Liver (tissue), 9 donors: ENCODE measurements around the gene SCN8A. TPM values are rescaled to one million over a fixed set of nuclear protein-coding genes. Genes with fewer than 3 reads are reported as not detected.

Source experiments
- DNase-seq: peaks from one replicate; pipeline ENCODE4 v3.0.0-alpha.2; 2017; ENCODE audit warnings: low spot score
- H3K27ac ChIP-seq, 2 donors: one replicate each; pipeline ENCODE4 v1.7.0; 2013; ENCODE audit warnings: inconsistent platforms in 2 of 2, low read length in 2 of 2, control low read depth in 1 of 2, low read depth in 1 of 2, mild to moderate bottlenecking in 1 of 2
- H3K27me3 ChIP-seq, 4 donors: one replicate each; pipeline versions ENCODE4 v1.6.1 to v1.7.0; 2013; ENCODE audit warnings: low read length in 3 of 4, inconsistent platforms in 1 of 4, mild to moderate bottlenecking in 1 of 4, moderate library complexity in 1 of 4; ENCODE audit not compliant: control insufficient read depth in 4 of 4, insufficient read depth in 4 of 4
- H3K36me3 ChIP-seq, 4 donors: one replicate each; pipeline versions ENCODE4 v1.6.1 to v1.7.0; 2013; ENCODE audit warnings: low read length in 3 of 4, mild to moderate bottlenecking in 3 of 4, low read depth in 1 of 4, moderate library complexity in 1 of 4; ENCODE audit not compliant: control insufficient read depth in 4 of 4, insufficient read depth in 3 of 4
- H3K4me1 ChIP-seq, 4 donors: one replicate each; pipeline versions ENCODE4 v1.6.1 to v1.7.0; 2013; ENCODE audit warnings: low read length in 3 of 4, mild to moderate bottlenecking in 3 of 4, moderate library complexity in 1 of 4; ENCODE audit not compliant: control insufficient read depth in 4 of 4, insufficient read depth in 4 of 4
- H3K4me3 ChIP-seq, 3 donors: one replicate each; pipeline versions ENCODE4 v1.6.1 to v1.7.0; 2013; ENCODE audit warnings: low read length in 3 of 3, control low read depth in 1 of 3, low read depth in 1 of 3, mild to moderate bottlenecking in 1 of 3
- H3K9ac ChIP-seq, 2 donors: one replicate each; pipeline ENCODE4 v1.7.0; 2013; ENCODE audit warnings: low read length in 2 of 2, mild to moderate bottlenecking in 2 of 2, moderate library complexity in 2 of 2, control low read depth in 1 of 2, low read depth in 1 of 2
- H3K9me3 ChIP-seq, 4 donors: one replicate each; pipeline versions ENCODE4 v1.6.1 to v1.7.0; 2013; ENCODE audit warnings: low read length in 3 of 4; ENCODE audit not compliant: control insufficient read depth in 4 of 4
- CTCF ChIP-seq: fragments of 150-350 bp; IDR thresholded peaks from 2 replicates; pipeline ENCODE4 v1.5.1; 2017; ENCODE audit warnings: improper control_type of control experiment, low read depth, low read length; ENCODE audit not compliant: missing input control
- EGR1 ChIP-seq, 2 donors: IDR thresholded peaks; 2 replicates each; pipeline ENCODE4 v1.6.1; 2016 to 2018; ENCODE audit warnings: antibody characterized with exemption in 2 of 2, low read depth in 2 of 2
- FOXA2 ChIP-seq: IDR thresholded peaks from 2 replicates; pipeline ENCODE4 v1.6.1; 2016; ENCODE audit warnings: antibody characterized with exemption
- NR2F2 ChIP-seq: IDR thresholded peaks from 2 replicates; pipeline ENCODE4 v1.6.1; 2016; ENCODE audit warnings: antibody characterized with exemption
- RAD21 ChIP-seq, 2 donors: IDR thresholded peaks; 2 replicates each; pipeline ENCODE4 v1.6.1; 2016; ENCODE audit warnings: antibody characterized with exemption in 2 of 2, mild to moderate bottlenecking in 2 of 2
- TAF1 ChIP-seq: conservative IDR thresholded peaks from 2 replicates; pipeline ENCODE4 v1.6.1; 2016; ENCODE audit warnings: antibody characterized with exemption, mild to moderate bottlenecking
- YY1 ChIP-seq: IDR thresholded peaks from 2 replicates; pipeline ENCODE4 v1.6.1; 2016; ENCODE audit warnings: antibody characterized with exemption, mild to moderate bottlenecking
- WGBS: extraction: QIAGEN DNeasy Blood & Tissue Kit; methylation state at CpG from one replicate; pipeline ENCODE4 v1.1.7; 2013; 5-methylcytosine and 5-hydroxymethylcytosine counted together
- polyA plus RNA-seq, 2 donors: library from polyadenylated mRNA; stranded (reverse) in 1 of 2; unstranded in 1 of 2; fragments of 200-250 nt in 1 of 2; fragments of >200 nt in 1 of 2; fragmentation: Nextera tagmentation in 1 of 2; extraction: Ambion mirVana in 1 of 2; gene quantifications; one replicate each; pipeline versions ENCODE4 v1.2.1 to v1.2.3, GENCODE V29; 2013 to 2015
- total RNA-seq, 2 donors: library from RNA; depleted of rRNA; stranded (reverse); fragments of >200 nt; gene quantifications; one replicate each; pipeline ENCODE4 v1.2.3, GENCODE V29; 2014
- TF ChIP-seq, protein P1 (sequence below): IDR thresholded peaks from 2 replicates; pipeline ENCODE4 v1.6.1; 2016; ENCODE audit warnings: antibody characterized with exemption
- TF ChIP-seq, protein P2 (sequence below): IDR thresholded peaks from 2 replicates; pipeline ENCODE4 v1.6.1; 2016; ENCODE audit warnings: antibody characterized with exemption
- donor health status: healthy.
- donor health status: healthy.
- donor health status: healthy.
- donor health status: healthy.
- donor health status: healthy.

Gene SCN8A
- total and polyA plus RNA-seq, 4 donors = 0.84 to 12.7 (median 3.8) TPM

DNA sequence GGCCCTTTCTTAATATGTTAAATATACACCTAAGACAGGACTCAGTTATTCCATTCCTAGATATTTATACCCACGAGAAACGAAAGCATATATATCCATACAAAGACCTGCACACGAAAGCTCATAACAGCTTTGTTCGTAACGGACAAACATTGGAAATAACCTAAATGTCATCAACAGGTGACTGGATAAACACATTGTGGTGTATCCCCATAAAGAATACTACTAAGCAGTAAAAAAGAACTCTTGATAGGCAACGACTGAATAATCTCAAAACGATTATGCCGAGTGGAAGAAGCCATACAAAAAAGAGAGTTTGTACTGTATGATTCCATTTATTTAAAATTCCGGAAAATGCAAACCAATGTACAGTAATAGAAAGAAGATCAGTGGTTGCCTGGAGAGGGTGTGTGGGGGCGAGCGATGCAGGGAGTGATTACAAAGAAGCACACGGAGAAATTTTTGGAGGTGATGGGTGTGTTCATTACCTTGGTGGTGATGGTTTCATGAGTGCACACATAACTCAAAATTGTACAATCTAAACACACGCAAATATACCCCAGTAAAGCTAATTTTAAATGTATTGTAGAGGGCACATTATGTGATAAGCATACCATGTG lies 1.4 kb upstream of the SCN8A start:
- H3K4me3 ChIP-seq = no peak overlapping the region
- TF ChIP-seq CTCF (no peak), FOXA2 (no peak)
- TF ChIP-seq, protein P1, sequence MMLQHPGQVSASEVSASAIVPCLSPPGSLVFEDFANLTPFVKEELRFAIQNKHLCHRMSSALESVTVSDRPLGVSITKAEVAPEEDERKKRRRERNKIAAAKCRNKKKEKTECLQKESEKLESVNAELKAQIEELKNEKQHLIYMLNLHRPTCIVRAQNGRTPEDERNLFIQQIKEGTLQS = no peak
- H3K36me3 ChIP-seq = no peaks in the 10 kb centered on the region
- H3K4me1 ChIP-seq = peaks cover 4 to 13% (median 9%) of the 10 kb centered on the region in 4 donors
- H3K9me3 ChIP-seq = no peaks in the 10 kb centered on the region
- no peak overlapping the region for H3K27ac ChIP-seq
- H3K27me3 ChIP-seq = no peaks in the 10 kb centered on the region
- DNase-seq = no peak
- no peak overlapping the region for H3K9ac ChIP-seq
- WGBS = 90% methylated on average over 13 of the region's 13 CpGs

GRCh38 chr12:51590347-51591015 lies 552 bp upstream of the SCN8A start:
- TF ChIP-seq YY1 = no peak
- TF ChIP-seq, protein P2, sequence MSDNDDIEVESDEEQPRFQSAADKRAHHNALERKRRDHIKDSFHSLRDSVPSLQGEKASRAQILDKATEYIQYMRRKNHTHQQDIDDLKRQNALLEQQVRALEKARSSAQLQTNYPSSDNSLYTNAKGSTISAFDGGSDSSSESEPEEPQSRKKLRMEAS = no peak
- peak; percentile 63 for TF ChIP-seq CTCF
- TF ChIP-seq EGR1 (IDR thresholded peaks at IDR 0.05; ENCODE audit: low read depth in 2 of 2) = peak in 1 of 2 donors; percentile 39
- peak in 1 of 2 donors; percentile 10 for TF ChIP-seq RAD21 (IDR thresholded peaks at IDR 0.05)
- TF ChIP-seq NR2F2 = no peak
- TF ChIP-seq, protein P1 = no peak
- no peak for TF ChIP-seq TAF1
- Histone ChIP-seq H3K9ac (peak overlapping the region in 1 of 2 donors; percentile 50), H3K4me1 (peaks cover 4 to 13% (median 9%) of the 10 kb centered on the region in 4 donors), H3K27ac (peak overlapping the region in 1 of 2 donors; percentile 57), H3K9me3 (no peaks in the 10 kb centered on the region), H3K36me3 (no peaks in the 10 kb centered on the region), H3K27me3 (no peaks in the 10 kb centered on the region), H3K4me3 (peak overlapping the region; percentile 56 to 95 (median 83))
- WGBS = 3% methylated on average over 67 of the region's 67 CpGs
- peak; percentile 79 for DNase-seq
